ENCODE data around the gene PMPCA.

The PMPCA gene

GRCh38 chr9:136443087-136443486 is 32.6 kb downstream of the PMPCA start:
- no peak overlapping the region for H3K4me3 ChIP-seq (ENCODE audit: low read depth, low read length)
- no peak for DNase-seq (ENCODE audit: low read depth)

GRCh38 chr9:136443687-136444086 is 33.2 kb downstream of the PMPCA start:
- no peak for DNase-seq (ENCODE audit: low read depth)
- no peak overlapping the region for H3K4me3 ChIP-seq (ENCODE audit: low read depth, low read length)

- no peak overlapping the region for H3K4me3 ChIP-seq (ENCODE audit: low read depth, low read length)
- no peak for DNase-seq (ENCODE audit: low read depth)
These were observed 33.6 kb downstream of the PMPCA start for GRCh38 chr9:136444102-136444501.

- H3K4me3 ChIP-seq (ENCODE audit: low read depth, low read length), result no peak overlapping the region
- DNase-seq (ENCODE audit: low read depth), result no peak
These were observed 35.3 kb downstream of the PMPCA start for GRCh38 chr9:136445799-136446198.

- no peak for DNase-seq (ENCODE audit: low read depth)
- no peak overlapping the region for H3K4me3 ChIP-seq (ENCODE audit: low read depth, low read length)
These were observed 36.8 kb downstream of the PMPCA start for GRCh38 chr9:136447173-136447778.

GRCh38 chr9:136448655-136449054 is 38.2 kb downstream of the PMPCA start:
- no peak for DNase-seq (ENCODE audit: low read depth)
- H3K4me3 ChIP-seq (ENCODE audit: low read depth, low read length), result no peak overlapping the region

- no peak for DNase-seq (ENCODE audit: low read depth)
- no peak overlapping the region for H3K4me3 ChIP-seq (ENCODE audit: low read depth, low read length)
These were observed 40.9 kb downstream of the PMPCA start for GRCh38 chr9:136451221-136451877.

- no peak for DNase-seq (ENCODE audit: low read depth)
- H3K4me3 ChIP-seq (ENCODE audit: low read depth, low read length), result no peak overlapping the region
These were observed 42.9 kb downstream of the PMPCA start for GRCh38 chr9:136453326-136453725.

- H3K4me3 ChIP-seq (ENCODE audit: low read depth, low read length), result no peak overlapping the region
- DNase-seq (ENCODE audit: low read depth), result no peak
These were observed 43.8 kb downstream of the PMPCA start for GRCh38 chr9:136454026-136454796.

- H3K4me3 ChIP-seq (ENCODE audit: low read depth, low read length), result no peak overlapping the region
- no peak for DNase-seq (ENCODE audit: low read depth)
These were observed 44.9 kb downstream of the PMPCA start for GRCh38 chr9:136455043-136456002.

- DNase-seq (ENCODE audit: low read depth), result no peak
- H3K4me3 ChIP-seq (ENCODE audit: low read depth, low read length), result no peak overlapping the region
These were observed 45.8 kb downstream of the PMPCA start for GRCh38 chr9:136456258-136456657.

- no peak overlapping the region for H3K4me3 ChIP-seq (ENCODE audit: low read depth, low read length)
- DNase-seq (ENCODE audit: low read depth), result no peak
These were observed 46.9 kb downstream of the PMPCA start for GRCh38 chr9:136457326-136457725.

- no peak overlapping the region for H3K4me3 ChIP-seq (ENCODE audit: low read depth, low read length)
- no peak for DNase-seq (ENCODE audit: low read depth)
These were observed 49.0 kb downstream of the PMPCA start for GRCh38 chr9:136459425-136459824.

GRCh38 chr9:136460772-136461325 is 50.4 kb downstream of the PMPCA start:
- DNase-seq (ENCODE audit: low read depth), result no peak
- H3K4me3 ChIP-seq (ENCODE audit: low read depth, low read length), result no peak overlapping the region

- H3K4me3 ChIP-seq (ENCODE audit: low read depth, low read length), result no peak overlapping the region
- no peak for DNase-seq (ENCODE audit: low read depth)
These were observed 52.2 kb downstream of the PMPCA start for GRCh38 chr9:136462664-136463063.

GRCh38 chr9:136463578-136463977 is 53.1 kb downstream of the PMPCA start:
- DNase-seq (ENCODE audit: low read depth), result no peak
- no peak overlapping the region for H3K4me3 ChIP-seq (ENCODE audit: low read depth, low read length)

- DNase-seq (ENCODE audit: low read depth), result no peak
- no peak overlapping the region for H3K4me3 ChIP-seq (ENCODE audit: low read depth, low read length)
These were observed 53.8 kb downstream of the PMPCA start for GRCh38 chr9:136464241-136464640.

GRCh38 chr9:136465500-136466154 is 55.2 kb downstream of the PMPCA start:
- no peak overlapping the region for H3K4me3 ChIP-seq (ENCODE audit: low read depth, low read length)
- DNase-seq (ENCODE audit: low read depth), result no peak

- DNase-seq (ENCODE audit: low read depth), result no peak
These were observed 55.7 kb downstream of the PMPCA start for GRCh38 chr9:136466155-136466541.

More at GRCh38 chr9:136466155-136466541, 55.7 kb downstream of the PMPCA start:
- no peak overlapping the region for H3K4me3 ChIP-seq (ENCODE audit: low read depth, low read length)
